Iris pigment epithelial cell (primary cell): Measurements from ENCODE around the gene DAZ3.
"Not testable (repeated sequence)": the region's sequence is repeated elsewhere in the genome, so short reads cannot be mapped to it uniquely, and the experiment has no call there.

Experiments used
- DNase-seq: peaks from one replicate; pipeline ENCODE4 v3.0.0-alpha.2; 2011; ENCODE audit warnings: low read depth

DAZ3 gene

GRCh38 chrY:24813293-24813692 is at the start of gene DAZ3:
TSS of gene DAZ3 (minus strand) at chrY:24813393. CDS start at chrY:24813185, 208 bp downstream.
- DNase-seq = not testable (repeated sequence)

- DNase-seq = not testable (repeated sequence)
Observed at GRCh38 chrY:24833619-24834018, 20.4 kb upstream of the DAZ3 start, which contains the start of gene DAZ4. TSS of gene DAZ4 (plus strand) at chrY:24833919. CDS start at chrY:24834127, 208 bp downstream.

GRCh38 chrY:24825069-24825468 is 11.9 kb upstream of the DAZ3 start:
- DNase-seq = not testable (repeated sequence)

GRCh38 chrY:24824184-24824879 is 11.1 kb upstream of the DAZ3 start:
- DNase-seq = not testable (repeated sequence)

- not testable (repeated sequence) for DNase-seq
Observed at GRCh38 chrY:24821836-24822235, 8.6 kb upstream of the DAZ3 start.
